Lung (tissue), 12 donors: ENCODE measurements around the gene NPBWR2. TPM values are rescaled to one million over a fixed set of nuclear protein-coding genes. Genes with fewer than 3 reads are reported as not detected.

Source experiments
- ATAC-seq: fragments of 200-7000 bp; cut with Tn5 transposase; one replicate; pipeline ENCODE4 v1.9.1; 2020; ENCODE audit warnings: moderate number of reproducible peaks; ENCODE audit not compliant: insufficient read depth, low FRiP score
- DNase-seq, 3 donors: peaks; one replicate each; pipeline ENCODE4 v3.0.0-alpha.2; 2013 to 2017
- H3K27ac ChIP-seq, 2 donors: one replicate each; pipeline ENCODE4 v1.5.1; 2013; ENCODE audit warnings: mild to moderate bottlenecking in 2 of 2, moderate library complexity in 2 of 2, control low read depth in 1 of 2, inconsistent platforms in 1 of 2, low read depth in 1 of 2, low read length in 1 of 2
- H3K27me3 ChIP-seq, 3 donors: one replicate each; pipeline ENCODE4 v1.5.1; 2013; ENCODE audit warnings: low read length in 2 of 3; ENCODE audit not compliant: control insufficient read depth in 3 of 3, insufficient read depth in 3 of 3
- H3K36me3 ChIP-seq, 4 donors: one replicate each; pipeline ENCODE4 v1.5.1; 2013; ENCODE audit warnings: low read length in 4 of 4, mild to moderate bottlenecking in 1 of 4, moderate library complexity in 1 of 4; ENCODE audit not compliant: control insufficient read depth in 4 of 4, insufficient read depth in 4 of 4
- H3K4me1 ChIP-seq, 5 donors: one replicate each; pipeline ENCODE4 v1.5.1; 2013; ENCODE audit warnings: low read length in 5 of 5, mild to moderate bottlenecking in 2 of 5, moderate library complexity in 1 of 5; ENCODE audit not compliant: control insufficient read depth in 5 of 5, insufficient read depth in 5 of 5
- H3K4me3 ChIP-seq: one replicate; pipeline ENCODE4 v1.5.1; 2013; ENCODE audit warnings: mild to moderate bottlenecking, control low read depth, moderate library complexity
- H3K9ac ChIP-seq, 2 donors: one replicate each; pipeline ENCODE4 v1.5.1; 2013; ENCODE audit warnings: low read length in 2 of 2, control low read depth in 1 of 2; ENCODE audit not compliant: insufficient read depth in 1 of 2
- H3K9me3 ChIP-seq, 4 donors: one replicate each; pipeline ENCODE4 v1.5.1; 2013; ENCODE audit warnings: low read length in 3 of 4, mild to moderate bottlenecking in 1 of 4, moderate library complexity in 1 of 4; ENCODE audit not compliant: control insufficient read depth in 4 of 4, insufficient read depth in 3 of 4
- CTCF ChIP-seq: IDR thresholded peaks from 2 replicates; pipeline ENCODE4 v1.5.1; 2012; ENCODE audit warnings: mild to moderate bottlenecking; ENCODE audit errors: control extremely low read depth, extremely low read depth
- WGBS, 2 donors: extraction: QIAGEN DNeasy Blood & Tissue Kit; methylation state at CpG; one replicate each; pipeline ENCODE4 v1.1.7; 2013; 5-methylcytosine and 5-hydroxymethylcytosine counted together
- polyA plus RNA-seq, 2 donors: library from polyadenylated mRNA; stranded (reverse); fragments of 200-250 nt; gene quantifications; one replicate each; pipeline ENCODE4 v1.2.1, GENCODE V29; 2013
- total RNA-seq, 2 donors: library from RNA; depleted of rRNA in 1 of 2; stranded (reverse); fragments of >200 nt in 1 of 2; gene quantifications; one replicate each; pipeline ENCODE4 v1.2.1, GENCODE V29; 2014 to 2021
- donor health status: control.
- donor health status: control.
- donor health status: Bipolar disorder and iron deficiency.
- donor health status: healthy.
- donor health status: DM: yes; HTN: yes; CAD: no.

Gene NPBWR2
- total and polyA plus RNA-seq, 4 donors = not detected

GRCh38 chr20:64140956-64141355 is 33.6 kb upstream of the NPBWR2 start:
- 64 to 78% methylated on average over 10 of the region's 10 CpGs for WGBS, 2 donors
- Histone ChIP-seq H3K27me3 (peaks cover 0 to 3% (median 2%) of the 10 kb centered on the region in 3 donors), H3K27ac (no peak overlapping the region), H3K9me3 (peaks cover 0 to 12% (median 3%) of the 10 kb centered on the region in 4 donors), H3K36me3 (no peaks in the 10 kb centered on the region), H3K9ac (no peak overlapping the region), H3K4me1 (no peaks in the 10 kb centered on the region), H3K4me3 (no peak overlapping the region)
- no peak for ATAC-seq
- no peak for DNase-seq
- TF ChIP-seq CTCF = no peak

GRCh38 chr20:64140061-64140931 is 32.9 kb upstream of the NPBWR2 start:
- WGBS, 2 donors = 78 to 81% methylated on average over 13 of the region's 13 CpGs
- Histone ChIP-seq H3K9ac (no peak overlapping the region), H3K27me3 (peaks cover 0 to 3% (median 2%) of the 10 kb centered on the region in 3 donors), H3K4me1 (no peaks in the 10 kb centered on the region), H3K36me3 (no peaks in the 10 kb centered on the region), H3K27ac (no peak overlapping the region), H3K4me3 (no peak overlapping the region), H3K9me3 (peaks cover 0 to 5% (median 1%) of the 10 kb centered on the region in 4 donors)
- DNase-seq (no peak), ATAC-seq (no peak)
- no peak for TF ChIP-seq CTCF

GRCh38 chr20:64139199-64140060 is 32.1 kb upstream of the NPBWR2 start:
- ATAC-seq = no peak
- no peaks in the 10 kb centered on the region for H3K4me1 ChIP-seq
- no peak for TF ChIP-seq CTCF
- H3K9ac ChIP-seq = no peak overlapping the region
- no peaks in the 10 kb centered on the region for H3K36me3 ChIP-seq
- H3K27ac ChIP-seq = no peak overlapping the region
- peaks cover 0 to 3% (median 2%) of the 10 kb centered on the region in 3 donors for H3K27me3 ChIP-seq
- WGBS, 2 donors = 81 to 86% methylated on average over 19 to 21 of the region's 21 CpGs
- DNase-seq = no peak
- peaks cover 0 to 2% (median 0%) of the 10 kb centered on the region in 4 donors for H3K9me3 ChIP-seq
- H3K4me3 ChIP-seq = no peak overlapping the region
